T1000 (cell line): ENCODE data around the gene SPDYE2B.
"Not testable (repeated sequence)": the region's sequence is repeated elsewhere in the genome, so short reads cannot be mapped to it uniquely, and the experiment has no call there.

Experiments
- DNase-seq: peaks from one replicate; lab custom pipeline; 2025; ENCODE audit warnings: mixed read lengths; lab: John Stamatoyannopoulos, UW

SPDYE2B gene

GRCh38 chr7:102649924-102650323 lies at the start of gene SPDYE2B:
Gene SPDYE2B, plus strand, starts transcription at chr7:102650319. Its CDS starts 2,030 bp downstream, at chr7:102652349.
- not testable (repeated sequence) for DNase-seq

- DNase-seq, result not testable (repeated sequence)
Measured at GRCh38 chr7:102602317-102602716, 47.8 kb upstream of the SPDYE2B start.

GRCh38 chr7:102604431-102605145 lies 45.5 kb upstream of the SPDYE2B start:
- not testable (repeated sequence) for DNase-seq

- not testable (repeated sequence) for DNase-seq
Measured at GRCh38 chr7:102606848-102607247, 43.3 kb upstream of the SPDYE2B start.

GRCh38 chr7:102609734-102610133 lies 40.4 kb upstream of the SPDYE2B start:
- DNase-seq, result not testable (repeated sequence)

GRCh38 chr7:102610441-102610840 lies 39.7 kb upstream of the SPDYE2B start:
- DNase-seq, result not testable (repeated sequence)

GRCh38 chr7:102611013-102611674 lies 39.0 kb upstream of the SPDYE2B start:
- DNase-seq, result not testable (repeated sequence)

- DNase-seq, result not testable (repeated sequence)
Measured at GRCh38 chr7:102611675-102612325, 38.3 kb upstream of the SPDYE2B start.

GRCh38 chr7:102613575-102614345 lies 36.4 kb upstream of the SPDYE2B start:
- not testable (repeated sequence) for DNase-seq

GRCh38 chr7:102614346-102614697 lies 35.8 kb upstream of the SPDYE2B start:
- DNase-seq, result not testable (repeated sequence)

GRCh38 chr7:102614873-102615272 lies 35.2 kb upstream of the SPDYE2B start:
- not testable (repeated sequence) for DNase-seq

GRCh38 chr7:102615930-102616329 lies 34.2 kb upstream of the SPDYE2B start:
- DNase-seq, result not testable (repeated sequence)

- not testable (repeated sequence) for DNase-seq
Measured at GRCh38 chr7:102616507-102617125, 33.5 kb upstream of the SPDYE2B start, which contains the start of gene RASA4. Gene RASA4, minus strand, starts transcription at chr7:102616756. Its CDS starts 67 bp downstream, at chr7:102616689.

GRCh38 chr7:102618122-102618521 lies 32.0 kb upstream of the SPDYE2B start:
- DNase-seq, result not testable (repeated sequence)

- DNase-seq, result not testable (repeated sequence)
Measured at GRCh38 chr7:102627271-102627904, 22.7 kb upstream of the SPDYE2B start.

- DNase-seq, result not testable (repeated sequence)
Measured at GRCh38 chr7:102630622-102631021, 19.5 kb upstream of the SPDYE2B start.

- DNase-seq, result not testable (repeated sequence)
Measured at GRCh38 chr7:102634299-102634698, 15.8 kb upstream of the SPDYE2B start.

GRCh38 chr7:102635354-102635753 lies 14.8 kb upstream of the SPDYE2B start:
- not testable (repeated sequence) for DNase-seq

GRCh38 chr7:102636956-102637355 lies 13.2 kb upstream of the SPDYE2B start:
- DNase-seq, result not testable (repeated sequence)

GRCh38 chr7:102638848-102639247 lies 11.3 kb upstream of the SPDYE2B start:
- not testable (repeated sequence) for DNase-seq

GRCh38 chr7:102642691-102643090 lies 7.4 kb upstream of the SPDYE2B start, which contains the start of gene UPK3BL1:
Gene UPK3BL1, minus strand, starts transcription at chr7:102642791. Its CDS starts 50 bp downstream, at chr7:102642741.
- not testable (repeated sequence) for DNase-seq
